ENCODE results near the gene SPATA32. TPM values are rescaled to one million over a fixed set of nuclear protein-coding genes. Genes with fewer than 3 reads are reported as not detected.
A peak's percentile ranks its signal among the peaks of the same experiment; 100 is the strongest.

Gene SPATA32
- polyA plus RNA-seq, 4 donors, result 0.04 to 0.32 TPM; not detected in 2

- Histone ChIP-seq H3K4me1 (ENCODE audit: control insufficient read depth in 3 of 3, insufficient read depth in 2 of 3, low read depth in 1 of 3, low read length in 2 of 3) (peaks cover 0 to 19% (median 0%) of the 10 kb centered on the region in 3 donors), H3K27me3 (ENCODE audit: control insufficient read depth in 3 of 3, insufficient read depth in 3 of 3, low read length in 3 of 3) (peaks cover 0 to 41% (median 0%) of the 10 kb centered on the region in 3 donors), H3K4me3 (ENCODE audit: low read depth in 1 of 3, low read length in 3 of 3) (no peak overlapping the region), H3K27ac (ENCODE audit: low read depth in 1 of 3, low read length in 2 of 3) (no peak overlapping the region), H3K9me3 (ENCODE audit: control insufficient read depth in 2 of 2, insufficient read depth in 1 of 2, low read depth in 1 of 2, low read length in 1 of 2) (no peaks in the 10 kb centered on the region), H3K36me3 (ENCODE audit: control insufficient read depth in 3 of 3, insufficient read depth in 2 of 3, low read depth in 1 of 3, low read length in 3 of 3) (peaks cover 0 to 11% (median 2%) of the 10 kb centered on the region in 3 donors)
- FAIRE-seq (no peak), DNase-seq (no peak)
- WGBS, 3 donors, result 29 to 41% (median 30%) methylated on average over 5 to 18 of the region's 18 CpGs
Observed at GRCh38 chr17:45242029-45242414, 19.9 kb downstream of the SPATA32 start.

DNA sequence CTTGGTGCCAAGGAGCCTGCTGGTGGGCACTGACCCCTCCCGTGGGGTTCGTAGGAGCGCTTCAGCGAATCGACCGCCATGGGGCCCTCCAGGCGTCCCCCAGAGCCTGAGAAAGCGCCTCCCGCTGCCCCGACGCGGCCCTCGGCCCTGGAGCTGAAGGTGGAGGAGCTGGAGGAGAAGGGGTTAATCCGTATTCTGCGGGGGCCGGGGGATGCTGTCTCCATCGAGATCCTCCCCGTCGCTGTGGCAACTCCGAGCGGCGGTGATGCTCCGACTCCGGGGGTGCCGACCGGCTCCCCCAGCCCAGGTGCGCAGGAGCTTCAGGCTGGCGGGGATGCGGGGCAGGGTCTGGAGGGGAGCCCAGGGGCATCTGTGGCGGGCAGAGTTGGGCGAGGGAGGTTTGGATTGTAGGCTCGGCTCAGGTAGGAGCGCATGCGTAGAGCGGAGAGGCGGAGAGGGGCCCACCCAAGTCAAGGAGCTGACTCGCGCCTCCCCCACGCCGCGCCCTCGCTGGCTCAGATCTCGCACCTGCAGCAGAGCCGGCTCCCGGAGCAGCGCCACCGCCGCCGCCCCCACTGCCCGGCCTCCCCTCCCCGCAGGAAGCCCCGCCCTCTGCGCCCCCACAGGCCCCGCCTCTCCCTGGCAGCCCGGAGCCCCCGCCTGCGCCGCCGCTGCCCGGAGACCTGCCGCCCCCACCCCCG, 20.4 kb downstream of the SPATA32 start:
- H3K27ac ChIP-seq (ENCODE audit: low read depth in 1 of 3, low read length in 2 of 3), result no peak overlapping the region
- H3K9me3 ChIP-seq (ENCODE audit: control insufficient read depth in 2 of 2, insufficient read depth in 1 of 2, low read depth in 1 of 2, low read length in 1 of 2), result no peaks in the 10 kb centered on the region
- peak overlapping the region in 1 of 3 donors; percentile 35 for H3K4me3 ChIP-seq (ENCODE audit: low read depth in 1 of 3, low read length in 3 of 3)
- 15 to 40% (median 22%) methylated on average over 32 to 62 of the region's 62 CpGs for WGBS, 3 donors
- H3K36me3 ChIP-seq (ENCODE audit: control insufficient read depth in 3 of 3, insufficient read depth in 2 of 3, low read depth in 1 of 3, low read length in 3 of 3), result peaks cover 0 to 11% (median 2%) of the 10 kb centered on the region in 3 donors
- H3K27me3 ChIP-seq (ENCODE audit: control insufficient read depth in 3 of 3, insufficient read depth in 3 of 3, low read length in 3 of 3), result peaks cover 0 to 43% (median 0%) of the 10 kb centered on the region in 3 donors
- H3K4me1 ChIP-seq (ENCODE audit: control insufficient read depth in 3 of 3, insufficient read depth in 2 of 3, low read depth in 1 of 3, low read length in 2 of 3), result peaks cover 0 to 13% (median 0%) of the 10 kb centered on the region in 3 donors
- peak in 1 of 2 donors; percentile 73 for DNase-seq
- no peak for FAIRE-seq

DNA sequence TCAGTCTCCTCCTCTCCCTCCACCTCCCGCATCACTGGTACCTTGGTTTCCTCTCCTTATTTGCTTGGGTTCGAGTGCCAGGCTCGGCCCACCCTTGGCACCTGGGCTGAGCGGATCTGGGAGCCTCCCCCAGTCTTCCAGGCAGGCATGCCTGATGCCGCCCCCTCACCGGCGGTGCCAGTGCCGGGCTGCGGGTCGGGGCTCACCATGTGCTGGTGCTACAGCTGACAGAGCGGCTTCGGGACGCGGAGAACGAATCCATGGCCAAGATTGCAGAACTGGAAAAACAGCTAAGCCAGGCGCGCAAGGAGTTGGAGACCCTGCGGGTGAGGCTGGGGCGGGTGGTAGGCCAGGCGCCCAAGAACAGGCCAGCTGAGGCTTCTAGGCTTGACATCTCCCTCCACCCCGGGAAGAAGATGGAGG, 21.0 kb downstream of the SPATA32 start:
- H3K4me1 ChIP-seq (ENCODE audit: control insufficient read depth in 3 of 3, insufficient read depth in 2 of 3, low read depth in 1 of 3, low read length in 2 of 3), result peaks cover 0 to 13% (median 0%) of the 10 kb centered on the region in 3 donors
- no peaks in the 10 kb centered on the region for H3K9me3 ChIP-seq (ENCODE audit: control insufficient read depth in 2 of 2, insufficient read depth in 1 of 2, low read depth in 1 of 2, low read length in 1 of 2)
- WGBS, 3 donors, result 16 to 50% (median 38%) methylated on average over 20 to 21 of the region's 21 CpGs
- FAIRE-seq (no peak), DNase-seq (no peak)
- H3K27ac ChIP-seq (ENCODE audit: low read depth in 1 of 3, low read length in 2 of 3), result no peak overlapping the region
- H3K36me3 ChIP-seq (ENCODE audit: control insufficient read depth in 3 of 3, insufficient read depth in 2 of 3, low read depth in 1 of 3, low read length in 3 of 3), result peaks cover 0 to 8% (median 2%) of the 10 kb centered on the region in 3 donors
- H3K4me3 ChIP-seq (ENCODE audit: low read depth in 1 of 3, low read length in 3 of 3), result peak overlapping the region in 1 of 3 donors; percentile 35
- peaks cover 0 to 42% (median 0%) of the 10 kb centered on the region in 3 donors for H3K27me3 ChIP-seq (ENCODE audit: control insufficient read depth in 3 of 3, insufficient read depth in 3 of 3, low read length in 3 of 3)

- H3K4me3 ChIP-seq (ENCODE audit: low read depth in 1 of 3, low read length in 3 of 3), result no peak overlapping the region
- peaks cover 0 to 48% (median 0%) of the 10 kb centered on the region in 3 donors for H3K27me3 ChIP-seq (ENCODE audit: control insufficient read depth in 3 of 3, insufficient read depth in 3 of 3, low read length in 3 of 3)
- DNase-seq (no peak), FAIRE-seq (no peak)
- peaks cover 0 to 2% (median 0%) of the 10 kb centered on the region in 3 donors for H3K36me3 ChIP-seq (ENCODE audit: control insufficient read depth in 3 of 3, insufficient read depth in 2 of 3, low read depth in 1 of 3, low read length in 3 of 3)
- H3K27ac ChIP-seq (ENCODE audit: low read depth in 1 of 3, low read length in 2 of 3), result no peak overlapping the region
- H3K4me1 ChIP-seq (ENCODE audit: control insufficient read depth in 3 of 3, insufficient read depth in 2 of 3, low read depth in 1 of 3, low read length in 2 of 3), result peaks cover 0 to 13% (median 0%) of the 10 kb centered on the region in 3 donors
- 95 to 99% (median 97%) methylated on average over 6 to 7 of the region's 7 CpGs for WGBS, 3 donors
- H3K9me3 ChIP-seq (ENCODE audit: control insufficient read depth in 2 of 2, insufficient read depth in 1 of 2, low read depth in 1 of 2, low read length in 1 of 2), result no peaks in the 10 kb centered on the region
Observed at GRCh38 chr17:45238155-45238774, 23.6 kb downstream of the SPATA32 start.

DNA sequence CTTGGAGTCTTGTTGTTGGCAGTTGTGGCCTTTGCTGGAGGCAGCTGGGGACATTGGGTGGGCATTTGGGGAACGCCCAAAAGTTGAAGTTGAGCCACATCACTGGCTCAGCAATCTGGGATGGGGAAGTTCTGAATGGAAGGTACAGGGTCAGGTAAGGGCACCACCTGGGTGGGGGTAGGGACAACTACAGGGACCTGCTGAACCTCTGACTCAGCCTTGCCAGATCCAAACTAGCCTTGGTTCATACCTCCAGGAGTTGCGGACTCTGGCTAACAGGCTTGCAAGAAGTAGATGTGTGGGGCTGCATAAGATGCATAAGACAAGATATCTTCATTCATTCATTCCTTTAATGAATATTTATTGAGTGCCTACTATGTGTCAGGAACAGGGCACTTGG, 24.2 kb downstream of the SPATA32 start:
- H3K27ac ChIP-seq (ENCODE audit: low read depth in 1 of 3, low read length in 2 of 3), result no peak overlapping the region
- no peak for FAIRE-seq
- peaks cover 0 to 2% (median 0%) of the 10 kb centered on the region in 3 donors for H3K36me3 ChIP-seq (ENCODE audit: control insufficient read depth in 3 of 3, insufficient read depth in 2 of 3, low read depth in 1 of 3, low read length in 3 of 3)
- 86 to 94% (median 92%) methylated on average over 2 of the region's 2 CpGs for WGBS, 3 donors
- no peak for DNase-seq
- H3K27me3 ChIP-seq (ENCODE audit: control insufficient read depth in 3 of 3, insufficient read depth in 3 of 3, low read length in 3 of 3), result peaks cover 0 to 51% (median 0%) of the 10 kb centered on the region in 3 donors
- peaks cover 0 to 13% (median 0%) of the 10 kb centered on the region in 3 donors for H3K4me1 ChIP-seq (ENCODE audit: control insufficient read depth in 3 of 3, insufficient read depth in 2 of 3, low read depth in 1 of 3, low read length in 2 of 3)
- no peak overlapping the region for H3K4me3 ChIP-seq (ENCODE audit: low read depth in 1 of 3, low read length in 3 of 3)
- no peaks in the 10 kb centered on the region for H3K9me3 ChIP-seq (ENCODE audit: control insufficient read depth in 2 of 2, insufficient read depth in 1 of 2, low read depth in 1 of 2, low read length in 1 of 2)

GRCh38 chr17:45236282-45236606, 25.6 kb downstream of the SPATA32 start:
- 78 to 88% (median 84%) methylated on average over 5 of the region's 5 CpGs for WGBS, 3 donors
- no peaks in the 10 kb centered on the region for H3K9me3 ChIP-seq (ENCODE audit: control insufficient read depth in 2 of 2, insufficient read depth in 1 of 2, low read depth in 1 of 2, low read length in 1 of 2)
- H3K4me3 ChIP-seq (ENCODE audit: low read depth in 1 of 3, low read length in 3 of 3), result no peak overlapping the region
- DNase-seq (no peak), FAIRE-seq (no peak)
- peaks cover 0 to 9% (median 0%) of the 10 kb centered on the region in 3 donors for H3K4me1 ChIP-seq (ENCODE audit: control insufficient read depth in 3 of 3, insufficient read depth in 2 of 3, low read depth in 1 of 3, low read length in 2 of 3)
- no peak overlapping the region for H3K27ac ChIP-seq (ENCODE audit: low read depth in 1 of 3, low read length in 2 of 3)
- peaks cover 0 to 44% (median 0%) of the 10 kb centered on the region in 3 donors for H3K27me3 ChIP-seq (ENCODE audit: control insufficient read depth in 3 of 3, insufficient read depth in 3 of 3, low read length in 3 of 3)
- no peaks in the 10 kb centered on the region for H3K36me3 ChIP-seq (ENCODE audit: control insufficient read depth in 3 of 3, insufficient read depth in 2 of 3, low read depth in 1 of 3, low read length in 3 of 3)

DNA sequence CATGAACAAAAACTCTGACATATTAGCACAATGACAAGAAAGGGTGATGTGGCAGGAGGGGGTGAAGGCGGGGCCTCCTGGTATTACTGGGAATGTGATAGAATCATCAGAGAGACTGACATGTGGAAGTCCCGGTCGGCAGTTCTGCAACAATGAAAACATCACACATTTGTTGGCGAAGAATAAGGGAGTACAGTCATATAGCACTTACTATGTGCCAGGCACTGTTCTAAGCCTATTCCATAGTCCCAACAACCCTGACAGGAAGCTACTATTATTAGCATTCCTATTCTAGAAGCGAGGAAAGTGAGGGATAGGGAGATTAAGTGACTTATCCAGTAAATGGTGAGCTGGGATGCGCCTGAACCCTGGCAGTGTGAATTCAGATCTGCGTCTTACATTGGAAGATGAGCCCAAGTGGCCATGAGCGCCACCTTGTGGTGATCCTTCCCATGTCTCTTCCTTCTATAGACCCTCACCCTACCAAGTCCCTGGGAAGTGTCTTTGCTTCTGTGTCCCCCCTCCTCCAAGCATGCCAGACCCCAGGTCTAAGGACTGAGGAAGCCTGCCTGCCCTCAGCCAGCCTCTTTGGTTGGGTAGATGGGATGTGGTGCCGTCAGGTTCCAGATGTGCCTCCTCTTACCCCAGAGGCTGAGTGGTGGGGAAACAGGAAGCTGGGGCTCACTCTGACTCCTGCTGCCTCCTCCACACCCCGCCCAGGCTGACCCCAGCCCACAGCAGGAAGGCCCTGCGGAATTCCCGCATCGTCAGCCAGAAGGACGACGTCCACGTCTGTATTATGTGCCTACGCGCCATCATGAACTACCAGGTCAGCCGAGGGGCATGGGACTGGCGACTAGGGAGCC, 26.2 kb downstream of the SPATA32 start:
- Histone ChIP-seq H3K4me3 (ENCODE audit: low read depth in 1 of 3, low read length in 3 of 3) (no peak overlapping the region), H3K36me3 (ENCODE audit: control insufficient read depth in 3 of 3, insufficient read depth in 2 of 3, low read depth in 1 of 3, low read length in 3 of 3) (no peaks in the 10 kb centered on the region), H3K27ac (ENCODE audit: low read depth in 1 of 3, low read length in 2 of 3) (no peak overlapping the region), H3K9me3 (ENCODE audit: control insufficient read depth in 2 of 2, insufficient read depth in 1 of 2, low read depth in 1 of 2, low read length in 1 of 2) (no peaks in the 10 kb centered on the region), H3K27me3 (ENCODE audit: control insufficient read depth in 3 of 3, insufficient read depth in 3 of 3, low read length in 3 of 3) (peaks cover 0 to 44% (median 0%) of the 10 kb centered on the region in 3 donors), H3K4me1 (ENCODE audit: control insufficient read depth in 3 of 3, insufficient read depth in 2 of 3, low read depth in 1 of 3, low read length in 2 of 3) (peaks cover 0 to 3% (median 0%) of the 10 kb centered on the region in 3 donors)
- WGBS, 3 donors, result 47 to 54% (median 49%) methylated on average over 20 of the region's 20 CpGs
- DNase-seq (peak; percentile 68 to 81), FAIRE-seq (no peak)
